Natural killer cell (primary cell): Measurements from ENCODE around the gene ANKRD10. TPM values are rescaled to one million over a fixed set of nuclear protein-coding genes. Genes with fewer than 3 reads are reported as not detected.

Experiments used
- ATAC-seq, 3 donors: fragments of 150-1000 bp in 2 of 3; fragments of 200-7000 bp in 1 of 3; cut with Tn5 transposase; 1 replicate in 1 of 3; 2 replicates in 2 of 3; pipeline ENCODE4 v1.10.0; 2021; ENCODE audit warnings: mild to moderate bottlenecking in 2 of 3, moderate library complexity in 2 of 3
- DNase-seq, 2 donors: peaks; one replicate each; pipeline versions ENCODE4 v3.0.0 to v3.0.0-alpha.2; 2013 to 2021; ENCODE audit warnings: mixed read lengths in 1 of 2
- H3K27ac ChIP-seq: one replicate; pipeline ENCODE4 v1.5.1; 2013; ENCODE audit warnings: mild to moderate bottlenecking, low read length
- H3K27me3 ChIP-seq: one replicate; pipeline ENCODE4 v1.6.1; 2013; ENCODE audit warnings: low read length; ENCODE audit not compliant: control insufficient read depth, insufficient read depth
- H3K36me3 ChIP-seq: one replicate; pipeline ENCODE4 v1.6.1; 2013; ENCODE audit warnings: low read length; ENCODE audit not compliant: control insufficient read depth, insufficient read depth
- H3K4me1 ChIP-seq: one replicate; pipeline ENCODE4 v1.6.1; 2013; ENCODE audit warnings: low read length; ENCODE audit not compliant: control insufficient read depth, insufficient read depth
- H3K4me3 ChIP-seq: one replicate; pipeline ENCODE4 v1.5.1; 2013; ENCODE audit warnings: low read length
- H3K9me3 ChIP-seq: one replicate; pipeline ENCODE4 v1.6.1; 2013; ENCODE audit warnings: low read length; ENCODE audit not compliant: control insufficient read depth, insufficient read depth
- H3K27ac Mint-ChIP-seq, 2 donors: one replicate each; pipeline ENCODE4 v1.8.0; 2022; ENCODE audit warnings: mild to moderate bottlenecking in 2 of 2, mixed read lengths in 2 of 2, moderate library complexity in 1 of 2
- H3K27me3 Mint-ChIP-seq, 2 donors: one replicate each; pipeline ENCODE4 v1.8.0; 2022; ENCODE audit warnings: low read depth in 2 of 2, mixed read lengths in 2 of 2
- H3K36me3 Mint-ChIP-seq: one replicate; pipeline ENCODE4 v1.8.0; 2022; ENCODE audit warnings: mixed read lengths
- H3K4me1 Mint-ChIP-seq, 2 donors: one replicate each; pipeline ENCODE4 v1.8.0; 2022; ENCODE audit warnings: mixed read lengths in 2 of 2
- H3K4me3 Mint-ChIP-seq: one replicate; pipeline ENCODE4 v1.8.0; 2022; ENCODE audit warnings: mild to moderate bottlenecking, moderate library complexity, mixed read lengths
- H3K9me3 Mint-ChIP-seq, 2 donors: one replicate each; pipeline ENCODE4 v1.8.0; 2022; ENCODE audit warnings: mixed read lengths in 2 of 2
- CTCF ChIP-seq: fragments of 200-600 bp; IDR thresholded peaks from one replicate; pipeline ENCODE4 v1.8.0; 2022; ENCODE audit warnings: antibody characterized with exemption
- WGBS: methylation state at CpG from one replicate; pipeline ENCODE4 v1.1.7; 2013; ENCODE audit warnings: missing lambda C conversion rate; ENCODE audit not compliant: insufficient coverage; 5-methylcytosine and 5-hydroxymethylcytosine counted together
- intact Hi-C: fragments of 100-400 bp; cut with micrococcal nuclease; formaldehyde crosslinking; loops from one replicate; pipeline ENCODE4 v1.14.2; 2022
- total RNA-seq, 4 donors: library from RNA; stranded (reverse); fragments of 120-200 nt in 1 of 4; gene quantifications; one replicate each; pipeline versions ENCODE4 v1.2.3 to v1.2.4, GENCODE V29; 2013 to 2022

Gene ANKRD10
- total RNA-seq, 3 donors from 2014 or later (not counting 1 experiment from before 2014, with no cell fraction given), result 173 to 221 (median 185) TPM

DNA sequence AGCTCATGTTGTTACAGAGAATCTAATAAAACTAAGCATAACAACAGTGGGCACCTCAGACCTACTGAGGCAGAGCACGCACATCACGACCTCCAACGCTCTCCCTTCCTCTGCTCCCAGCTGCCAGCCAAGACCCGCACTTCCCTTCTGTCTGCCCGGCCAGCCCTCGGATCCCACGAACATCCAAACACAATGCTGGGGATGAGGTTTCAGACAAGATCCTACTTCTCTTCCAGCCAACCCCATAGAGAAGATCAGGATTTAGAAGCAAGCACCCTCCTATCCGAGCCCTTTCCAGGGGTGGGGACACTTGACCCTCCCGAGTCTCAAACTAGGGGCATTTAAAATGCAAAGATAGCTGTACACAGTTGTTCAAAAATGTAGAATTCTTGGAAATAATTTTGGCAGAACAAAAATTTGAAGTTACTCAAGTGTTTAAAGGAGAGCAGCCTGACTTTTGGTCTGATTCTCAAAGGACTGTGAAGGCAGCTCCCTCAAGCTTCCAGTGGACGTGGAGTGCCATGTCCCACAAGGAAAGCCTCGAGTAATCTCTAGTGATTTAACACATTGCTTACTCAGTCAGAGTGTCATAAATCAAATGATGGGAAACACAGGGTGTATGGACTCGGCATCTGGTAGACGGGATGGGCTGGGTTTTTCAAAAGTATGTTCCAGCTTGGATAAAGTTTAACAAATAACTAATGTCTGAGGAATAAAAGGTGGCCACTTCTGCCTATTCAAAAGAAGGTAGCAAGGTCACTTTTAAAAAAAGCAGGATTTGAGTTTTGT, 32.8 kb downstream of the ANKRD10 start:
- Mint-ChIP-seq H3K27me3 (no peaks in the 10 kb centered on the region), H3K4me3 (no peak overlapping the region), H3K9me3 (no peaks in the 10 kb centered on the region), H3K36me3 (no peaks in the 10 kb centered on the region), H3K27ac (no peak overlapping the region), H3K4me1 (peaks cover 0 to 5% of the 10 kb centered on the region in 2 donors)
- DNase-seq, result no peak
- WGBS, result 96% methylated on average over 13 of the region's 13 CpGs
- ATAC-seq, result no peak
- no peak overlapping the region for H3K4me3 ChIP-seq
- no peaks in the 10 kb centered on the region for H3K4me1 ChIP-seq
- no peaks in the 10 kb centered on the region for H3K9me3 ChIP-seq
- no peak for TF ChIP-seq CTCF
- H3K27ac ChIP-seq, result no peak overlapping the region
- H3K36me3 ChIP-seq, result no peaks in the 10 kb centered on the region
- intact Hi-C loops, result no loop called here
- H3K27me3 ChIP-seq, result no peaks in the 10 kb centered on the region

DNA sequence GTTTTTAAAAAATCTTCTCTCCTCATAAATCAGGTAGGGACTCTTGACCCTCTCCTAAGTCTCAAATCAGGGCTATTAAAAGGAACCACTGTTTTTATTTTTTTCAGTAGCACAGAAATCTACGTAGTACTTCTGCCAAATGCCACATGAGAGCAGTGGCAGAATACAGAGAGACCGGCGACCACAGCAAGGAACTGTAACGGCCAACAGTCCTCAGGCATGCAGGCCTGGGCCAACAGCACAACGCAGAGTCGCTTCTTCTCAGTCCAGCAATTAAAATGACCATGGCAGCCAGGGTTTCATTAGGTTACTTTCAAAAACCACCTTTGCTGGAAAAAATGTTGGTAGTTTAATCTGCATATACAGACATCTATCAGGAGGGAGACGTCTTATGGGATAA, 34.2 kb downstream of the ANKRD10 start:
- no peak overlapping the region for H3K27ac ChIP-seq
- Mint-ChIP-seq H3K9me3 (no peaks in the 10 kb centered on the region), H3K27ac (no peak overlapping the region), H3K27me3 (no peaks in the 10 kb centered on the region), H3K36me3 (no peaks in the 10 kb centered on the region), H3K4me1 (no peaks in the 10 kb centered on the region), H3K4me3 (no peak overlapping the region)
- ATAC-seq (no peak), DNase-seq (no peak)
- intact Hi-C loops, result no loop called here
- H3K36me3 ChIP-seq, result no peaks in the 10 kb centered on the region
- 94% methylated on average over 7 of the region's 7 CpGs for WGBS
- no peak for TF ChIP-seq CTCF
- H3K4me1 ChIP-seq, result no peaks in the 10 kb centered on the region
- H3K9me3 ChIP-seq, result no peaks in the 10 kb centered on the region
- no peaks in the 10 kb centered on the region for H3K27me3 ChIP-seq
- no peak overlapping the region for H3K4me3 ChIP-seq

DNA sequence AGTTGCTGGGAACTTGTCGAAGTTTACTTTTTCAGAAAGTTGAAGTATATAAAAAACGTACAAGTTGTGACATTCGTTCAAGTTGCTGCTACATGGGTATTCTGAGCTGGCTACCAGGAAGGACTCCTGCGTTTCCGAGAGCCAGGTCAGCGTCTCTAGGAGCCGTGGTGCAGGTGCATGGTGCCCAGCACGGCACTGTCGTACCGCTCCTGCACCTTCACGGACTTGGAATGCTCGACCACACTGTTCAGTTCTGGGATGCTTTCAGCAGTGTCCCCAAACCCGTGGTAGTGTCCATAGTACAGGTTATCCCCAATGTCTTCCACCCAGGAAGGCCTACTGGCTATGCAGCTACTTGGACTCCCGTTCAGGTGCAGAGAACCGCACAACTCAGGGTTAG, 35.4 kb downstream of the ANKRD10 start:
- ATAC-seq (no peak), DNase-seq (no peak)
- Histone ChIP-seq H3K27me3 (no peaks in the 10 kb centered on the region), H3K4me1 (peaks cover 6% of the 10 kb centered on the region), H3K27ac (no peak overlapping the region), H3K4me3 (no peak overlapping the region), H3K9me3 (no peaks in the 10 kb centered on the region), H3K36me3 (no peaks in the 10 kb centered on the region)
- Mint-ChIP-seq H3K4me3 (no peak overlapping the region), H3K27me3 (peaks cover 4 to 6% of the 10 kb centered on the region in 2 donors), H3K27ac (no peak overlapping the region), H3K4me1 (peaks cover 0 to 5% of the 10 kb centered on the region in 2 donors), H3K9me3 (no peaks in the 10 kb centered on the region), H3K36me3 (no peaks in the 10 kb centered on the region)
- TF ChIP-seq CTCF, result no peak
- intact Hi-C loops, result no loop called here
- 98% methylated on average over 14 of the region's 15 CpGs for WGBS
